MCF 10A (cell line): Measurements from ENCODE around the gene SGTA. TPM values are rescaled to one million over a fixed set of nuclear protein-coding genes. Genes with fewer than 3 reads are reported as not detected.

ENCODE experiments used
- BruUV-seq: library from RNA; stranded (reverse); fragments of 400-500 nt; replicated peaks from 2 replicates; lab custom pipeline; 2021; lab: Mats Ljungman, UMichigan
- CTCF ChIA-PET: fragments of 300-600 bp; sonication (Branson Sonifier 250); formaldehyde crosslinking; extraction: SDS; loops from one replicate; lab custom pipeline; 2021; ENCODE audit warnings: antibody characterized with exemption, inconsistent platforms; lab: Yijun Ruan, JAX
- POLR2A ChIA-PET: fragments of 300-600, 350-650 bp; sonication (Branson Sonifier 250); formaldehyde crosslinking; extraction: SDS; loops from one replicate; lab custom pipeline; 2020; ENCODE audit warnings: antibody characterized with exemption, inconsistent platforms; lab: Yijun Ruan, JAX
- DNase-seq: peaks from one replicate; pipeline ENCODE4 v3.0.0-alpha.2; 2018; ENCODE audit not compliant: unreplicated experiment
- H3K27ac Mint-ChIP-seq: one replicate; pipeline ENCODE4 v1.8.0; 2022; ENCODE audit warnings: mild to moderate bottlenecking, low read depth, mixed read lengths; ENCODE audit not compliant: unreplicated experiment
- H3K27me3 Mint-ChIP-seq: one replicate; pipeline ENCODE4 v1.8.0; 2022; ENCODE audit warnings: mixed read lengths; ENCODE audit not compliant: insufficient read depth, unreplicated experiment
- H3K36me3 Mint-ChIP-seq: one replicate; pipeline ENCODE4 v1.8.0; 2022; ENCODE audit warnings: mild to moderate bottlenecking, moderate library complexity, mixed read lengths; ENCODE audit not compliant: insufficient read depth, unreplicated experiment
- H3K4me1 Mint-ChIP-seq: one replicate; pipeline ENCODE4 v1.8.0; 2022; ENCODE audit warnings: mixed read lengths; ENCODE audit not compliant: insufficient read depth, unreplicated experiment
- H3K4me3 Mint-ChIP-seq: one replicate; pipeline ENCODE4 v1.8.0; 2022; ENCODE audit warnings: mild to moderate bottlenecking, moderate library complexity, mixed read lengths; ENCODE audit not compliant: unreplicated experiment
- H3K9me3 Mint-ChIP-seq: one replicate; pipeline ENCODE4 v1.8.0; 2022; ENCODE audit warnings: mixed read lengths; ENCODE audit not compliant: unreplicated experiment
- CTCF ChIP-seq: fragments of 200-600 bp; IDR thresholded peaks from one replicate; pipeline ENCODE4 v1.8.0; 2022; ENCODE audit warnings: antibody characterized with exemption, mild to moderate bottlenecking; ENCODE audit not compliant: unreplicated experiment
- intact Hi-C: fragments of 100-400 bp; cut with micrococcal nuclease; formaldehyde crosslinking; loops from 2 replicates; pipeline ENCODE4 v1.14.1; 2022
- total RNA-seq: library from RNA; stranded (reverse); gene quantifications from 2 replicates; pipeline ENCODE4 v1.2.3, GENCODE V29; 2022

The SGTA gene
- total RNA-seq, 1 experiment from 2014 or later, result 66.6 TPM

- peaks cover 24% of the 10 kb centered on the region for H3K36me3 Mint-ChIP-seq
- H3K27me3 Mint-ChIP-seq, result no peaks in the 10 kb centered on the region
- intact Hi-C loops, result no loop called here
- no peak for TF ChIP-seq CTCF
- no peak for DNase-seq
- CTCF ChIA-PET, result interaction anchor here (0.7 kb wide), 1 partner anchor 138 kb away, joined by 5 read pairs; no protein-coding TSS in a partner anchor
- BruUV-seq, result no TSS peak
- no peaks in the 10 kb centered on the region for H3K9me3 Mint-ChIP-seq
- peaks cover 10% of the 10 kb centered on the region for H3K4me1 Mint-ChIP-seq
- no peak overlapping the region for H3K4me3 Mint-ChIP-seq
- H3K27ac Mint-ChIP-seq, result no peak overlapping the region
- POLR2A ChIA-PET, result no interaction called here
Measured at GRCh38 chr19:2771786-2772674, 11.0 kb downstream of the SGTA start.

GRCh38 chr19:2770055-2771013 lies 12.7 kb downstream of the SGTA start:
- DNase-seq, result no peak
- no peak for TF ChIP-seq CTCF
- H3K4me1 Mint-ChIP-seq, result peaks cover 3% of the 10 kb centered on the region
- intact Hi-C loops, result no loop called here
- BruUV-seq, result no TSS peak
- no peaks in the 10 kb centered on the region for H3K27me3 Mint-ChIP-seq
- no peak overlapping the region for H3K27ac Mint-ChIP-seq
- no peak overlapping the region for H3K4me3 Mint-ChIP-seq
- ChIA-PET POLR2A (no interaction called here), CTCF (interaction anchor here (0.9 to 1.6 kb wide), 2 partner anchors 12 to 21 kb away, joined by 3 to 5 read pairs; no protein-coding TSS in a partner anchor)
- H3K9me3 Mint-ChIP-seq, result no peaks in the 10 kb centered on the region
- H3K36me3 Mint-ChIP-seq, result peaks cover 37% of the 10 kb centered on the region

- no peaks in the 10 kb centered on the region for H3K27me3 Mint-ChIP-seq
- no peak overlapping the region for H3K27ac Mint-ChIP-seq
- no peaks in the 10 kb centered on the region for H3K4me1 Mint-ChIP-seq
- DNase-seq, result no peak
- ChIA-PET CTCF (interaction anchor here (1.5 to 1.6 kb wide), 2 partner anchors 19 to 121 kb away, joined by 5 to 6 read pairs; no protein-coding TSS in a partner anchor), POLR2A (no interaction called here)
- intact Hi-C loops, result no loop called here
- H3K36me3 Mint-ChIP-seq, result peaks cover 47% of the 10 kb centered on the region
- no peak overlapping the region for H3K4me3 Mint-ChIP-seq
- BruUV-seq, result no TSS peak
- H3K9me3 Mint-ChIP-seq, result no peaks in the 10 kb centered on the region
- TF ChIP-seq CTCF, result no peak
Measured at GRCh38 chr19:2769218-2769617, 13.9 kb downstream of the SGTA start.
